WERI-Rb-1 (cell line): ENCODE data around the gene LGI4.

Experiments used
- DNase-seq: peaks from one replicate; pipeline ENCODE4 v3.0.0-alpha.2; 2020
- H3K27ac ChIP-seq: fragments of 250-450 bp; sonication (Bioruptor Pico); 2 replicates; pipeline ENCODE4 v1.5.1; 2020; ENCODE audit warnings: mild to moderate bottlenecking, moderate library complexity
- H3K27me3 ChIP-seq: fragments of 250-450 bp; sonication (Bioruptor Pico); 2 replicates; pipeline ENCODE4 v1.5.1; 2021; ENCODE audit warnings: mild to moderate bottlenecking, low read depth, moderate library complexity; ENCODE audit not compliant: insufficient read depth, severe bottlenecking
- H3K36me3 ChIP-seq: fragments of 250-450 bp; sonication (Bioruptor Pico); 2 replicates; pipeline ENCODE4 v1.5.1; 2020; ENCODE audit warnings: mild to moderate bottlenecking, moderate library complexity
- H3K4me3 ChIP-seq: 2 replicates; pipeline ENCODE4 v1.5.1; 2011; ENCODE audit warnings: low read depth, mild to moderate bottlenecking, control low read depth, low read length
- H3K9me3 ChIP-seq: fragments of 250-450 bp; sonication (Bioruptor Pico); 2 replicates; pipeline ENCODE4 v1.5.1; 2021; ENCODE audit warnings: mild to moderate bottlenecking, moderate library complexity; ENCODE audit not compliant: severe bottlenecking
- TF ChIP-seq, protein P1 (sequence below): IDR thresholded peaks from 2 replicates; pipeline ENCODE4 v1.5.1; 2011; ENCODE audit warnings: low read depth, mild to moderate bottlenecking, control low read depth, inconsistent platforms, low read length

LGI4 gene

DNA sequence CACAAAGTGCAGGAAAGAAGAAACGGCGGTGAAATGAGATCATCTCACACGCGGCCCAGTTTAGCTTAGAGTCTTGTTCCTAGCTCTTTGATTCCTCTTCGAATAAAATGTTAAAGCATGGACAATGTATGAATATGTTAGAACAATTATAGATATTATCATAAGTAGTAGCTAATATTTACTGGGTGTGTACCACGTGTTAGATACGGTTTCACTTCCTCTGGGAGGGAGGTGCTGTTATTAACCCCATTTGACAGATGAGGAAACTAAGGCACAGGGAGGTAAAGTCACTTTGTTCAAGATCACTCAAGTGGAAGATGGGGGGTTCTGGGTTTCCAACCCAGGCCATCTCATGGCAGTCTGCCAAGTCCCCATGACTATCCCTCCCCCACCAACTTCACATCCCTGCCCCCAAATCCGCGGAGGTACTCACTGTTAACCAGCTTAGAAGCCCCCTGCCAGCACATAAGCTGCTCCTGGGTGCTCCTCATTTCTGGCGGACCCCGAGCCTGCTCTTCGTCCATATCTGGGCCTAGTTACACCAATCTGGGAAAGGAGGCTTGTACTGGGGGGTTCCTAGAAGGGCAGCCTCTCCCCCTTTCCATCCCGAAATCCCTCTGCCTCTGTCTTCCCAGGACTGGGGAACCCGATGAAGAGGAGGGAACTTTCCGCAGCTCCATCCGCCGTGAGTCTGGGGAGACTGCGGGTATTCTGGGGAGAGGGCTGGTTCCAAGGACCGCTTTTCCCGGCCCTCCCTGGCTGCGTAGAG is 7.2 kb upstream of the LGI4 start:
- peak; percentile 38 for DNase-seq
- Histone ChIP-seq H3K9me3 (no peaks in the 10 kb centered on the region), H3K4me3 (peak overlapping the region; percentile 68), H3K36me3 (no peaks in the 10 kb centered on the region), H3K27me3 (peaks cover 12% of the 10 kb centered on the region), H3K27ac (no peak overlapping the region)
- TF ChIP-seq, protein P1, sequence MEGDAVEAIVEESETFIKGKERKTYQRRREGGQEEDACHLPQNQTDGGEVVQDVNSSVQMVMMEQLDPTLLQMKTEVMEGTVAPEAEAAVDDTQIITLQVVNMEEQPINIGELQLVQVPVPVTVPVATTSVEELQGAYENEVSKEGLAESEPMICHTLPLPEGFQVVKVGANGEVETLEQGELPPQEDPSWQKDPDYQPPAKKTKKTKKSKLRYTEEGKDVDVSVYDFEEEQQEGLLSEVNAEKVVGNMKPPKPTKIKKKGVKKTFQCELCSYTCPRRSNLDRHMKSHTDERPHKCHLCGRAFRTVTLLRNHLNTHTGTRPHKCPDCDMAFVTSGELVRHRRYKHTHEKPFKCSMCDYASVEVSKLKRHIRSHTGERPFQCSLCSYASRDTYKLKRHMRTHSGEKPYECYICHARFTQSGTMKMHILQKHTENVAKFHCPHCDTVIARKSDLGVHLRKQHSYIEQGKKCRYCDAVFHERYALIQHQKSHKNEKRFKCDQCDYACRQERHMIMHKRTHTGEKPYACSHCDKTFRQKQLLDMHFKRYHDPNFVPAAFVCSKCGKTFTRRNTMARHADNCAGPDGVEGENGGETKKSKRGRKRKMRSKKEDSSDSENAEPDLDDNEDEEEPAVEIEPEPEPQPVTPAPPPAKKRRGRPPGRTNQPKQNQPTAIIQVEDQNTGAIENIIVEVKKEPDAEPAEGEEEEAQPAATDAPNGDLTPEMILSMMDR: no peak

DNA sequence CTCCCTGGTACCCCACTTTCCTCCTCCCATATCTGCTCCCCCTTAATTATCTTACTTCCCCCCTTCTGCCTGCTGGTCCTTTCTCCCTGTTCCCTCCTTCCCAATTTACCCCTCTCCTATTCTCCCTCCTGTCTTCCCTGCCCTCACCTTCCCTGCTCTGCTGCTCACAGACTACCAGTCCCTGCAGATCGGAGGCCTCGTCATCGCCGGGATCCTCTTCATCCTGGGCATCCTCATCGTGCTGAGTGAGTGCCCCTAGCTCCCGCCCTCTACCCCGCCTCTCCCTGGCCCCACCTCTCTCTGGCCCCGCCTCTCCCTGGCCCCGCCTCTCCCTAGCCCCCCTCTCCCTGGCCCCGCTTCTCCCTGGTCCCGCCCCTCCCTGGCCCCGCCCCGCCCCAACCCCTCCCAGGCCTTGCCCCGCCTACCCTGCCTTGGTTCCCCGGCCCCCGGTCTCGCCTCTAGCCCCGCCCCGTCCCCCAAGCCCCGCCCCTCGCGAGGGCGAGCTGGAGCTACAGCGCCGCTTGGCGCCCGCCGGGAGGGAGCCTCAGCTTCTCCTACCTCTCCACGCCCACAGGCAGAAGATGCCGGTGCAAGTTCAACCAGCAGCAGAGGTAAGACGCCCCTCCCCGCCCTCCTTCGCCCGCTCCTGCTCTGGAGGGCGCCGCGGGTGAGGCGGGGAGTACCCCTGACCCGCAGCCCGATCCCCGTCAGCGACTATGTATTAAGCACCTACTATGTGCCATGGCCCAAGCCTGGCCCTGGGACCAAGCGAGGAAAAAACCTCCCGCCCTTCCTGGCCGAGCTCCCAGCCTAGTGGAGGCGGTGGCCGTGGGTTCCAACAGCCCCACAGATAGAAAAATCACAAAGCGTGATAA is 6.3 kb upstream of the LGI4 start:
- H3K4me3 ChIP-seq: peak overlapping the region; percentile 24

DNA sequence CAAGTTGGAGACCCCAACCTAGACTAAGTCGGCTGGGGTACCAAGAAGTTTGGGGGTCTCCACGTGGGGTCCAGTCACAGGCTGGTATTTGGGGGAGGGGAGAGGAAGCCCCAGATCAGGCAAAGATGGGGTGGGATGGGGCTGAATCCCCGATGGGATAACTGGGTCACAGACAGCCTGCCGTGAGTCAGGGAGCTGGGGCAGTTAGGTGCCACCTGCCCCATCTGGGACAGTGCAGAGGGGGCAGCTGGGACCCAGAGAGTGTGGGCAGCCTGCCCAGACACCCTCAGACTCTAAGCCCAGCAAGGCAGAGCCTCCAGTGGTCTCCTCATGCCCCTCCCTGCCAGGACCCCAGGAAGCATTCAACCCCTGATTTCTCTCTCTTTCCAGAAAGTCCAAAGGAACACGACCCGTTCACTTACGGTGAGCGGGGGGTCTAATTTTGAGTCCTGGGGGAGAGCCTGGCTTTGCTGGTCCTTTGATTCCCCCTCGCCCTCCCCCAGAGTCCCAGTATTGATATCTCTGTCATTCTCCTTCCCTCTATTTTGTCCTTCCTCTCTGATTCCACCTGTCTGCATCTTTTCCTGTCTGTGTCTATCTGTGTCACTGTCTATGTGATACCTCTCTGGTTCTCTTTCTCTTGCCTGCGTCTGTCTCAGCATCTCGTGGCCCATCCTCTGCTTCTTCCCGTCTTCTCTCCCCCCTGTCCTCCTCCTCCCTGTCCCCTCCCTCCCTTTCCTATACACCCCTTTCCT is 5.5 kb upstream of the LGI4 start:
- Histone ChIP-seq H3K9me3 (no peaks in the 10 kb centered on the region), H3K36me3 (no peaks in the 10 kb centered on the region), H3K27ac (peak overlapping the region; percentile 49), H3K4me3 (peak overlapping the region; percentile 24), H3K27me3 (peaks cover 12% of the 10 kb centered on the region)
- TF ChIP-seq, protein P1: no peak
- peak; percentile 8 for DNase-seq

More for the DNA sequence above, 6.3 kb upstream of the LGI4 start:
- no peaks in the 10 kb centered on the region for H3K9me3 ChIP-seq
- H3K36me3 ChIP-seq: no peaks in the 10 kb centered on the region
- H3K27ac ChIP-seq: peak overlapping the region; percentile 49; the same call in 1 of the 2 replicates
- peak; percentile 96 for DNase-seq
- TF ChIP-seq, protein P1: peak; percentile 85
- H3K27me3 ChIP-seq: peaks cover 12% of the 10 kb centered on the region

DNA sequence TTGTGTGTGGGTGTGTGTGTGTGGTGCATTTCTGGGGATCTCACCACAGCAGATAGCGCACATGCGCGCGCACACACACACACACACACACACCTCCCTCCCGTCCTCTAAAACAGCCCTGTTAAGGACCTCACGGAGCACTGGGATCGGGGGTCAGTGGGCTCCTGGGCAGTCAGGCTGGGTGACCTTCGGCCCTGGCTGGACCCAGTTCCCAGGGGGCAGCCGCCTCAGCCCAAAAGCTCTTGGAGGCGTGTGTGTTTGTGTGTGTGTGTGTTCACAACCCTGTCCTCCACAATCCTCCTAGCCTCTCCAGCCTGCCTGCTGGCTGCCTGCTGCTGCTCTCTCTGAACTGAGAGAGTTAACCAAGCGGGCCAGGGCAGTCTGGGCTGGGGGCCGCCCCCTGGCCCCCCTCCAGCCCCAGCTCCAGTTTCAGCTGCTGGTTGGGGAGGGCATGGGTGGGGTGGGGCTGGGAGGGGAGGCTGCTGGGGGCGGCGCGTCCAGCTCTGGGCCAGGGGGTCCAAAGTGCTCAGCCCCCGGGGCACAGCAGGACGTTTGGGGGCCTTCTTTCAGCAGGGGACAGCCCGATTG is 3.5 kb upstream of the LGI4 start, which contains the start of gene FXYD1:
Gene FXYD1, plus strand, starts transcription at position 520 of the 588 bp plus-strand sequence. CDS start 1,256 bp downstream, outside the sequence.
- Histone ChIP-seq H3K9me3 (no peaks in the 10 kb centered on the region), H3K27ac (peak within 1 kb of the TSS; percentile 50), H3K4me3 (no peak within 1 kb of the TSS), H3K27me3 (peaks cover 3% of the 10 kb centered on the region), H3K36me3 (no peaks in the 10 kb centered on the region)
- peak; percentile 8 for DNase-seq
- TF ChIP-seq, protein P1: no peak

DNA sequence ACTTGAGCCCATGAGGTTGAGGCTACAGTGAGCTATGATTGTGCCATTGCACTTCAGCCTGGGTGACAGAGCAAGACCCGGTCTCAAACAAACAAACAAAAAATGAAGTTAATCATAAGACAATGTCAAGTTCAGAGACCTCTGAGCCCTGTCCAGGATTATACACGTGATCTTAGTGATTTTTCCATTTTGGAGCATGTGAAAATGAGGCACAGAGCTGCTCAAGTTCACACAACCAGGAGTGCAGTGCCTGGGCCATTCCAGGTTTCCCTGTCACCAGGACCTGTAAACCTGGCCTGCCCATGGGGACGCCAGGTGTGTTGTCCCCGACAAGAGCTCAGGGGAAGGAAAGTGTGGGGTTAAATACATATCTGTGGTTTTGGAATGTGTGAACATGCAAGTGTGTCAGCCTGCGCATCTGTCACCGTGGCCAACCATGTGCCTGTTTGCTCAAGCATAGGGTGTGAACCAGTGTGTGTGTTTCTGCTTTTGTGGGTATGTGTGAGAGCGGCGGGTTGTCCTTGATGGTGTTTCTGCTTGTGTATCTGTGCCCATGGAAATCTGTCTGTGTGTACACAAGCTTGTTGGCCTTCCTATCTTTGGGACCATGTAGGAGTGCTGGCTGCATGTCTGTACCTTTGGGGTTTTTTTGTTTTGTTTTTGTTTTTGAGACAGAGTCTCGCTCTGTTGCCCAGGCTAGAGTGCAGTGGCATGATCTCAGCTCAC is 2.3 kb upstream of the LGI4 start:
- no peaks in the 10 kb centered on the region for H3K27me3 ChIP-seq
- no peaks in the 10 kb centered on the region for H3K36me3 ChIP-seq
- no peak overlapping the region for H3K27ac ChIP-seq
- H3K9me3 ChIP-seq: no peaks in the 10 kb centered on the region
- H3K4me3 ChIP-seq: no peak overlapping the region
- TF ChIP-seq, protein P1: no peak
- DNase-seq: no peak
